ENCODE data around the gene DNA2.
"Not testable (repeated sequence)": the region's sequence is repeated elsewhere in the genome, so short reads cannot be mapped to it uniquely, and the experiment has no call there.

DNA2 gene

GRCh38 chr10:68471586-68472408 is at the start of gene DNA2:
Gene DNA2 (minus strand): TSS chr10:68471973. CDS start chr10:68471864, 109 bp downstream.
- DNase-seq (ENCODE audit: low spot score): peak; percentile 95

GRCh38 chr10:68518609-68519008 is 46.8 kb upstream of the DNA2 start:
- DNase-seq (ENCODE audit: low spot score): not testable (repeated sequence)

GRCh38 chr10:68517188-68517587 is 45.4 kb upstream of the DNA2 start:
- DNase-seq (ENCODE audit: low spot score): no peak

- DNase-seq (ENCODE audit: low spot score): peak; percentile 12
These were observed 45.0 kb upstream of the DNA2 start for GRCh38 chr10:68516766-68517165.

GRCh38 chr10:68516216-68516615 is 44.4 kb upstream of the DNA2 start:
- not testable (repeated sequence) for DNase-seq (ENCODE audit: low spot score)

GRCh38 chr10:68508090-68508489 is 36.3 kb upstream of the DNA2 start:
- no peak for DNase-seq (ENCODE audit: low spot score)

- DNase-seq (ENCODE audit: low spot score): no peak
These were observed 34.6 kb upstream of the DNA2 start for GRCh38 chr10:68506411-68506810.

GRCh38 chr10:68502846-68503245 is 31.1 kb upstream of the DNA2 start:
- no peak for DNase-seq (ENCODE audit: low spot score)

- DNase-seq (ENCODE audit: low spot score): no peak
These were observed 29.9 kb upstream of the DNA2 start for GRCh38 chr10:68501691-68502090.

- DNase-seq (ENCODE audit: low spot score): no peak
These were observed 27.8 kb upstream of the DNA2 start for GRCh38 chr10:68499544-68499943.

GRCh38 chr10:68496072-68496471 is 24.3 kb upstream of the DNA2 start:
- no peak for DNase-seq (ENCODE audit: low spot score)

- DNase-seq (ENCODE audit: low spot score): no peak
These were observed 20.3 kb upstream of the DNA2 start for GRCh38 chr10:68492118-68492517.

GRCh38 chr10:68489919-68490318 is 18.1 kb upstream of the DNA2 start:
- no peak for DNase-seq (ENCODE audit: low spot score)

- no peak for DNase-seq (ENCODE audit: low spot score)
These were observed 2.2 kb upstream of the DNA2 start for GRCh38 chr10:68474021-68474420.

- no peak for DNase-seq (ENCODE audit: low spot score)
These were observed 649 bp downstream of the DNA2 start for GRCh38 chr10:68471063-68471585.

- DNase-seq (ENCODE audit: low spot score): no peak
These were observed 1.5 kb downstream of the DNA2 start for GRCh38 chr10:68470300-68470699.

- no peak for DNase-seq (ENCODE audit: low spot score)
These were observed 1.9 kb downstream of the DNA2 start for GRCh38 chr10:68469838-68470237.

- DNase-seq (ENCODE audit: low spot score): not testable (repeated sequence)
These were observed 7.0 kb downstream of the DNA2 start for GRCh38 chr10:68464729-68465128.

- no peak for DNase-seq (ENCODE audit: low spot score)
These were observed 8.2 kb downstream of the DNA2 start for GRCh38 chr10:68463365-68464093.

GRCh38 chr10:68462536-68462935 is 9.2 kb downstream of the DNA2 start:
- DNase-seq (ENCODE audit: low spot score): no peak

- DNase-seq (ENCODE audit: low spot score): no peak
These were observed 10.7 kb downstream of the DNA2 start for GRCh38 chr10:68461032-68461431.

GRCh38 chr10:68449698-68450097 is 22.1 kb downstream of the DNA2 start:
- DNase-seq (ENCODE audit: low spot score): not testable (repeated sequence)

- no peak for DNase-seq (ENCODE audit: low spot score)
These were observed 25.6 kb downstream of the DNA2 start for GRCh38 chr10:68446179-68446578.

Data from AG20443 (cell line).